SU-DHL-6 (cell line): Measurements from ENCODE around the gene STK10.

Experiments used
- CTCF ChIP-seq: fragments of 200-600 bp; sonication (generic); IDR thresholded peaks from one replicate; pipeline ENCODE4 v1.5.1; 2017; ENCODE audit warnings: antibody characterized with exemption, mild to moderate bottlenecking, low read length, moderate library complexity; ENCODE audit not compliant: insufficient read depth, poor library complexity, severe bottlenecking
- EZH2phosphoT487 ChIP-seq: fragments of 200-600 bp; sonication (generic), shearing (Covaris generic); conservative IDR thresholded peaks from 2 replicates; pipeline ENCODE4 v1.6.1; 2018; ENCODE audit warnings: mild to moderate bottlenecking, antibody characterized with exemption, low read length, moderate library complexity, mixed read lengths

GRCh38 chr5:172224996-172225395 is 37.0 kb upstream of the STK10 start:
- TF ChIP-seq CTCF (no peak), EZH2phosphoT487 (no peak)
